ENCODE data around the gene CYP2A6.
"Not testable (repeated sequence)": the region's sequence is repeated elsewhere in the genome, so short reads cannot be mapped to it uniquely, and the experiment has no call there.

CYP2A6 gene

GRCh38 chr19:40818480-40819399 lies 31.5 kb downstream of the CYP2A6 start:
- DNase-seq (ENCODE audit: low read depth in 2 of 2) = peak in 1 of 2 donors; percentile 69

- no peak for DNase-seq (ENCODE audit: low read depth in 2 of 2)
Measured at GRCh38 chr19:40815223-40815622, 35.0 kb downstream of the CYP2A6 start.

GRCh38 chr19:40813182-40813581 lies 37.1 kb downstream of the CYP2A6 start:
- no peak for DNase-seq (ENCODE audit: low read depth in 2 of 2)

GRCh38 chr19:40812571-40812970 lies 37.7 kb downstream of the CYP2A6 start:
- DNase-seq (ENCODE audit: low read depth in 2 of 2) = not testable (repeated sequence)

- DNase-seq (ENCODE audit: low read depth in 2 of 2) = no peak
Measured at GRCh38 chr19:40811478-40812341, 38.5 kb downstream of the CYP2A6 start.

- DNase-seq (ENCODE audit: low read depth in 2 of 2) = not testable (repeated sequence)
Measured at GRCh38 chr19:40810649-40811408, 39.4 kb downstream of the CYP2A6 start.

- DNase-seq (ENCODE audit: low read depth in 2 of 2) = no peak
Measured at GRCh38 chr19:40810160-40810559, 40.1 kb downstream of the CYP2A6 start.

GRCh38 chr19:40809358-40810086 lies 40.7 kb downstream of the CYP2A6 start:
- no peak for DNase-seq (ENCODE audit: low read depth in 2 of 2)

- no peak for DNase-seq (ENCODE audit: low read depth in 2 of 2)
Measured at GRCh38 chr19:40808497-40808896, 41.8 kb downstream of the CYP2A6 start.

- no peak for DNase-seq (ENCODE audit: low read depth in 2 of 2)
Measured at GRCh38 chr19:40808021-40808325, 42.3 kb downstream of the CYP2A6 start.

GRCh38 chr19:40807147-40808020 lies 42.9 kb downstream of the CYP2A6 start:
- DNase-seq (ENCODE audit: low read depth in 2 of 2) = no peak

GRCh38 chr19:40806423-40807146 lies 43.7 kb downstream of the CYP2A6 start:
- peak; percentile 74 for DNase-seq (ENCODE audit: low read depth in 2 of 2)

- DNase-seq (ENCODE audit: low read depth in 2 of 2) = no peak
Measured at GRCh38 chr19:40805258-40805868, 44.9 kb downstream of the CYP2A6 start.

GRCh38 chr19:40804783-40805242 lies 45.4 kb downstream of the CYP2A6 start:
- no peak for DNase-seq (ENCODE audit: low read depth in 2 of 2)

- no peak for DNase-seq (ENCODE audit: low read depth in 2 of 2)
Measured at GRCh38 chr19:40803857-40804782, 46.1 kb downstream of the CYP2A6 start.

GRCh38 chr19:40803170-40803856 lies 46.9 kb downstream of the CYP2A6 start:
- no peak for DNase-seq (ENCODE audit: low read depth in 2 of 2)
